ENCODE results near the gene CNTN1.

Gene CNTN1

GRCh38 chr12:40963751-40964150 is 271.5 kb downstream of the CNTN1 start:
- DNase-seq (ENCODE audit: low read depth in 3 of 3): no peak

GRCh38 chr12:40969796-40970195 is 277.6 kb downstream of the CNTN1 start:
- DNase-seq (ENCODE audit: low read depth in 3 of 3): no peak

GRCh38 chr12:40970320-40970907 is 278.2 kb downstream of the CNTN1 start:
- DNase-seq (ENCODE audit: low read depth in 3 of 3): no peak

- no peak for DNase-seq (ENCODE audit: low read depth in 3 of 3)
Measured at GRCh38 chr12:40971911-40972310, 279.7 kb downstream of the CNTN1 start.

- DNase-seq (ENCODE audit: low read depth in 3 of 3): no peak
Measured at GRCh38 chr12:40976546-40976945, 284.3 kb downstream of the CNTN1 start.

GRCh38 chr12:40980427-40980961 is 288.3 kb downstream of the CNTN1 start:
- no peak for DNase-seq (ENCODE audit: low read depth in 3 of 3)

- DNase-seq (ENCODE audit: low read depth in 3 of 3): no peak
Measured at GRCh38 chr12:40986001-40986400, 293.8 kb downstream of the CNTN1 start.

GRCh38 chr12:40988355-40988754 is 296.1 kb downstream of the CNTN1 start:
- no peak for DNase-seq (ENCODE audit: low read depth in 3 of 3)

GRCh38 chr12:40988824-40989223 is 296.6 kb downstream of the CNTN1 start:
- DNase-seq (ENCODE audit: low read depth in 3 of 3): no peak

GRCh38 chr12:40989785-40990184 is 297.5 kb downstream of the CNTN1 start:
- no peak for DNase-seq (ENCODE audit: low read depth in 3 of 3)

- no peak for DNase-seq (ENCODE audit: low read depth in 3 of 3)
Measured at GRCh38 chr12:40992158-40992557, 299.9 kb downstream of the CNTN1 start.

- no peak for DNase-seq (ENCODE audit: low read depth in 3 of 3)
Measured at GRCh38 chr12:40992674-40993073, 300.4 kb downstream of the CNTN1 start.

GRCh38 chr12:40993158-40993557 is 300.9 kb downstream of the CNTN1 start:
- no peak for DNase-seq (ENCODE audit: low read depth in 3 of 3)

- DNase-seq (ENCODE audit: low read depth in 3 of 3): no peak
Measured at GRCh38 chr12:40996091-40996490, 303.9 kb downstream of the CNTN1 start.

- DNase-seq (ENCODE audit: low read depth in 3 of 3): no peak
Measured at GRCh38 chr12:40999210-40999609, 307.0 kb downstream of the CNTN1 start.

GRCh38 chr12:41008472-41008871 is 316.2 kb downstream of the CNTN1 start:
- DNase-seq (ENCODE audit: low read depth in 3 of 3): no peak

- DNase-seq (ENCODE audit: low read depth in 3 of 3): no peak
Measured at GRCh38 chr12:41011939-41012338, 319.7 kb downstream of the CNTN1 start.

GRCh38 chr12:41013881-41014642 is 321.8 kb downstream of the CNTN1 start:
- DNase-seq (ENCODE audit: low read depth in 3 of 3): no peak

GRCh38 chr12:41014643-41015020 is 322.4 kb downstream of the CNTN1 start:
- no peak for DNase-seq (ENCODE audit: low read depth in 3 of 3)

- DNase-seq (ENCODE audit: low read depth in 3 of 3): no peak
Measured at GRCh38 chr12:41018010-41018409, 325.8 kb downstream of the CNTN1 start.

GRCh38 chr12:41019461-41019860 is 327.2 kb downstream of the CNTN1 start:
- no peak for DNase-seq (ENCODE audit: low read depth in 3 of 3)

GRCh38 chr12:41023836-41024235 is 331.6 kb downstream of the CNTN1 start:
- no peak for DNase-seq (ENCODE audit: low read depth in 3 of 3)

GRCh38 chr12:41026151-41026550 is 333.9 kb downstream of the CNTN1 start:
- DNase-seq (ENCODE audit: low read depth in 3 of 3): no peak

All from stimulated activated CD4-positive, alpha-beta T cell treated with anti-CD3 and anti-CD28 coated beads, TNF-alpha, amount 100 ng/mL, for 48 hours (primary cell).